ENCODE data around the gene STX1B. TPM values are rescaled to one million over a fixed set of nuclear protein-coding genes. Genes with fewer than 3 reads are reported as not detected.

STX1B gene
- total RNA-seq, 1 experiment from 2014 or later, result 3.7 TPM

DNA sequence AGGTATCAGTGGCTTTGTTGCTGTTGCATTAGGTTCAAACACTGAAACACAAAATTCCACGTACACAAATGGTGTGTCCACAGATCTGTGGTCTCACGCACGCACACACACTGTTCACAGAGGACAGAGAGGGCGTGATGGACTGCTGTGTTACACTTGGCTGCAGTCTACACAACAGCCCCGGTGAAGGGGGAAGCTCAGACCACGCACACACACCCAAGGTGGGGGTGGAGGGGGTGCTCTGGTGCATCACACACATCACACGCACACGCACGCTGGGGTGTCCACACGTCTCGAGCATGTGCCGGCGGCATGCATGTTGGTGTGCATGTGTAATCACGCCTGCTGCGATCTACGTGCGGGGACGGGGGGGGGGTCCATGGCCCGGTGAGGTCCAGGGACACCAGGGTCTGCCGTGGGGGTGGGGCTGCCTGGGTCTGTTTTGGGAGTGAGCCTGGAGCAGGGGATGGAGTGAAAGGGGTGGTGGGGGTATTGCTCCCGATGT, 18.1 kb downstream of the STX1B start:
- intact Hi-C loops (cut with micrococcal nuclease; ENCODE audit: unreplicated experiment), result loop anchor here (10.0 kb wide), 1 partner anchor 452 kb away; the partner anchor contains the start of gene ZNF843
- H3K27me3 ChIP-seq (ENCODE audit: control insufficient read depth, insufficient read depth, low read length), result no peaks in the 10 kb centered on the region
- CTCF ChIA-PET, result no interaction called here
- no peak for ATAC-seq
- no peaks in the 10 kb centered on the region for H3K36me3 ChIP-seq (ENCODE audit: control insufficient read depth, insufficient read depth, low read length)
- peaks cover 11% of the 10 kb centered on the region; the same call in 1 of the 2 replicates for H3K4me1 ChIP-seq (ENCODE audit: control insufficient read depth, insufficient read depth, low read length)
- no peak overlapping the region for H3K4me3 ChIP-seq (ENCODE audit: low read depth in 2 of 2, low read length in 2 of 2)
- POLR2A ChIA-PET, result interaction anchor here (0.5 kb wide), 1 partner anchor 125 kb away, joined by 5 read pairs; the partner anchor contains the start of gene KAT8
- no TSS peak for BruUV-seq (replicated peaks)
- no peak overlapping the region for H3K27ac ChIP-seq (ENCODE audit: low read length)
- TF ChIP-seq, protein P1, sequence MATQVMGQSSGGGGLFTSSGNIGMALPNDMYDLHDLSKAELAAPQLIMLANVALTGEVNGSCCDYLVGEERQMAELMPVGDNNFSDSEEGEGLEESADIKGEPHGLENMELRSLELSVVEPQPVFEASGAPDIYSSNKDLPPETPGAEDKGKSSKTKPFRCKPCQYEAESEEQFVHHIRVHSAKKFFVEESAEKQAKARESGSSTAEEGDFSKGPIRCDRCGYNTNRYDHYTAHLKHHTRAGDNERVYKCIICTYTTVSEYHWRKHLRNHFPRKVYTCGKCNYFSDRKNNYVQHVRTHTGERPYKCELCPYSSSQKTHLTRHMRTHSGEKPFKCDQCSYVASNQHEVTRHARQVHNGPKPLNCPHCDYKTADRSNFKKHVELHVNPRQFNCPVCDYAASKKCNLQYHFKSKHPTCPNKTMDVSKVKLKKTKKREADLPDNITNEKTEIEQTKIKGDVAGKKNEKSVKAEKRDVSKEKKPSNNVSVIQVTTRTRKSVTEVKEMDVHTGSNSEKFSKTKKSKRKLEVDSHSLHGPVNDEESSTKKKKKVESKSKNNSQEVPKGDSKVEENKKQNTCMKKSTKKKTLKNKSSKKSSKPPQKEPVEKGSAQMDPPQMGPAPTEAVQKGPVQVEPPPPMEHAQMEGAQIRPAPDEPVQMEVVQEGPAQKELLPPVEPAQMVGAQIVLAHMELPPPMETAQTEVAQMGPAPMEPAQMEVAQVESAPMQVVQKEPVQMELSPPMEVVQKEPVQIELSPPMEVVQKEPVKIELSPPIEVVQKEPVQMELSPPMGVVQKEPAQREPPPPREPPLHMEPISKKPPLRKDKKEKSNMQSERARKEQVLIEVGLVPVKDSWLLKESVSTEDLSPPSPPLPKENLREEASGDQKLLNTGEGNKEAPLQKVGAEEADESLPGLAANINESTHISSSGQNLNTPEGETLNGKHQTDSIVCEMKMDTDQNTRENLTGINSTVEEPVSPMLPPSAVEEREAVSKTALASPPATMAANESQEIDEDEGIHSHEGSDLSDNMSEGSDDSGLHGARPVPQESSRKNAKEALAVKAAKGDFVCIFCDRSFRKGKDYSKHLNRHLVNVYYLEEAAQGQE (IDR thresholded peaks at IDR 0.05; ENCODE audit: insufficient read depth in 1 of 2, low read depth in 2 of 2, low read length in 1 of 2), result no peak
- TF ChIP-seq POLR2AphosphoS5 (IDR thresholded peaks at IDR 0.05; ENCODE audit: low read depth, low read length) (no peak), SIN3A (IDR thresholded peaks at IDR 0.05; ENCODE audit: borderline replicate concordance, insufficient read depth, low read depth, low read length) (no peak)
- H3K9me3 ChIP-seq (ENCODE audit: control insufficient read depth, insufficient read depth, low read depth, low read length), result no peaks in the 10 kb centered on the region
- in situ Hi-C loops (cut with HindIII; ENCODE audit: low pct_unique_long_range_greater_than_20kb, low sequenced_read_pairs), result no loop called here
- DNase-seq (ENCODE audit: low read depth, low spot score), result no peak

DNA sequence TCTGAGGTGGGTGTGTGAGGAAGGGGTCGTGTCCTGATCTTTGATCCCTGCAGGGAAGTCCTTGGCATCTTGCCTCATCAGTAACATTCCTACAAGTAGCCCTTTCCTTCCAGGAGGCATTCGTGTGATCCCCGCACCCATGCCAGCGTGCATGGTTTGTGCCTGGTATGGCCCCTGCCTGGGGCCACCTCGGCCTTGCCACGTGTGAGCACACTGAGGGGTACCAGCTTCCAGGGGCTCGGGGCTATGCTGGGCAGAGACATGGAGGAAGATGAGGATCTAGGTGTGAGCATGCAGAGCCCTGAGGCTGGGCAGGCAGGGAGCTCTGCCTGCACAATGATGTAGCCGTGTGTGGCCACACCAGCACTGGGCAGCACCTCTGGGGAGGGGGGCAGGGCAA, 19.4 kb downstream of the STX1B start:
- BruUV-seq (replicated peaks), result no TSS peak
- Histone ChIP-seq H3K27me3 (ENCODE audit: control insufficient read depth, insufficient read depth, low read length) (no peaks in the 10 kb centered on the region), H3K9me3 (ENCODE audit: control insufficient read depth, insufficient read depth, low read depth, low read length) (no peaks in the 10 kb centered on the region), H3K4me1 (ENCODE audit: control insufficient read depth, insufficient read depth, low read length) (peaks cover 10% of the 10 kb centered on the region; the same call in 1 of the 2 replicates), H3K4me3 (ENCODE audit: low read depth in 2 of 2, low read length in 2 of 2) (no peak overlapping the region), H3K36me3 (ENCODE audit: control insufficient read depth, insufficient read depth, low read length) (no peaks in the 10 kb centered on the region), H3K27ac (ENCODE audit: low read length) (no peak overlapping the region)
- in situ Hi-C loops (cut with HindIII; ENCODE audit: low pct_unique_long_range_greater_than_20kb, low sequenced_read_pairs), result no loop called here
- ChIA-PET CTCF (no interaction called here), POLR2A (no interaction called here)
- TF ChIP-seq TCF7L2 (IDR thresholded peaks at IDR 0.05; ENCODE audit: low read depth, low read length) (no peak), POLR2AphosphoS5 (IDR thresholded peaks at IDR 0.05; ENCODE audit: low read depth, low read length) (no peak), SIN3A (IDR thresholded peaks at IDR 0.05; ENCODE audit: borderline replicate concordance, insufficient read depth, low read depth, low read length) (no peak)
- TF ChIP-seq, protein P1 (IDR thresholded peaks at IDR 0.05; ENCODE audit: insufficient read depth in 1 of 2, low read depth in 2 of 2, low read length in 1 of 2), result no peak
- TF ChIP-seq, protein P2, sequence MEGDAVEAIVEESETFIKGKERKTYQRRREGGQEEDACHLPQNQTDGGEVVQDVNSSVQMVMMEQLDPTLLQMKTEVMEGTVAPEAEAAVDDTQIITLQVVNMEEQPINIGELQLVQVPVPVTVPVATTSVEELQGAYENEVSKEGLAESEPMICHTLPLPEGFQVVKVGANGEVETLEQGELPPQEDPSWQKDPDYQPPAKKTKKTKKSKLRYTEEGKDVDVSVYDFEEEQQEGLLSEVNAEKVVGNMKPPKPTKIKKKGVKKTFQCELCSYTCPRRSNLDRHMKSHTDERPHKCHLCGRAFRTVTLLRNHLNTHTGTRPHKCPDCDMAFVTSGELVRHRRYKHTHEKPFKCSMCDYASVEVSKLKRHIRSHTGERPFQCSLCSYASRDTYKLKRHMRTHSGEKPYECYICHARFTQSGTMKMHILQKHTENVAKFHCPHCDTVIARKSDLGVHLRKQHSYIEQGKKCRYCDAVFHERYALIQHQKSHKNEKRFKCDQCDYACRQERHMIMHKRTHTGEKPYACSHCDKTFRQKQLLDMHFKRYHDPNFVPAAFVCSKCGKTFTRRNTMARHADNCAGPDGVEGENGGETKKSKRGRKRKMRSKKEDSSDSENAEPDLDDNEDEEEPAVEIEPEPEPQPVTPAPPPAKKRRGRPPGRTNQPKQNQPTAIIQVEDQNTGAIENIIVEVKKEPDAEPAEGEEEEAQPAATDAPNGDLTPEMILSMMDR (IDR thresholded peaks at IDR 0.05), result no peak
- ATAC-seq (no peak; the same call in 1 of the 2 replicates), DNase-seq (ENCODE audit: low read depth, low spot score) (no peak)
- intact Hi-C loops (cut with micrococcal nuclease; ENCODE audit: unreplicated experiment), result loop anchor here (10.0 kb wide), 1 partner anchor 454 kb away; the partner anchor contains the start of gene ZNF843

Data from Panc1 (cell line).